Mesothelial cell of epicardium (in vitro differentiated cells): Measurements from ENCODE around the gene GPR4. TPM values are rescaled to one million over a fixed set of nuclear protein-coding genes. Genes with fewer than 3 reads are reported as not detected.

Experiments
- DNase-seq, 2 experiments: peaks; one replicate each; pipeline ENCODE4 v3.0.0; 2021; ENCODE audit warnings: low spot score in 2 of 2; ENCODE audit not compliant: unreplicated experiment in 2 of 2
- H3K27ac Mint-ChIP-seq: 2 replicates; pipeline ENCODE4 v1.8.0; 2021; ENCODE audit warnings: mixed read lengths
- H3K27me3 Mint-ChIP-seq: 2 replicates; pipeline ENCODE4 v1.8.0; 2021; ENCODE audit warnings: low read depth, mixed read lengths
- H3K36me3 Mint-ChIP-seq: 2 replicates; pipeline ENCODE4 v1.8.0; 2021; ENCODE audit warnings: mixed read lengths
- H3K4me1 Mint-ChIP-seq: 2 replicates; pipeline ENCODE4 v1.8.0; 2021; ENCODE audit warnings: mixed read lengths
- H3K4me3 Mint-ChIP-seq: 2 replicates; pipeline ENCODE4 v1.8.0; 2021; ENCODE audit warnings: mild to moderate bottlenecking, moderate library complexity, mixed read lengths
- H3K9me3 Mint-ChIP-seq: 2 replicates; pipeline ENCODE4 v1.8.0; 2021; ENCODE audit warnings: mixed read lengths
- CTCF ChIP-seq: fragments of 200-600 bp; sonication (generic); IDR thresholded peaks from one replicate; pipeline ENCODE4 v1.5.0; 2021; ENCODE audit warnings: antibody characterized with exemption; ENCODE audit not compliant: unreplicated experiment
- total RNA-seq: library from RNA; stranded (reverse); gene quantifications from 3 replicates; pipeline ENCODE4 v1.2.1, GENCODE V29; 2021

GPR4 gene
- total RNA-seq, 1 donor from 2014 or later, result not detected

GRCh38 chr19:45607071-45608029 is 5.3 kb upstream of the GPR4 start:
- H3K27me3 Mint-ChIP-seq, result peaks cover 19% of the 10 kb centered on the region
- H3K36me3 Mint-ChIP-seq, result peaks cover 16% of the 10 kb centered on the region
- H3K27ac Mint-ChIP-seq, result peak overlapping the region; percentile 60
- DNase-seq, result peak; percentile 44 to 79
- H3K9me3 Mint-ChIP-seq, result peaks cover 9% of the 10 kb centered on the region
- peaks cover 6% of the 10 kb centered on the region for H3K4me1 Mint-ChIP-seq
- H3K4me3 Mint-ChIP-seq, result peak overlapping the region; percentile 56
- peak; percentile 96 for TF ChIP-seq CTCF

DNA sequence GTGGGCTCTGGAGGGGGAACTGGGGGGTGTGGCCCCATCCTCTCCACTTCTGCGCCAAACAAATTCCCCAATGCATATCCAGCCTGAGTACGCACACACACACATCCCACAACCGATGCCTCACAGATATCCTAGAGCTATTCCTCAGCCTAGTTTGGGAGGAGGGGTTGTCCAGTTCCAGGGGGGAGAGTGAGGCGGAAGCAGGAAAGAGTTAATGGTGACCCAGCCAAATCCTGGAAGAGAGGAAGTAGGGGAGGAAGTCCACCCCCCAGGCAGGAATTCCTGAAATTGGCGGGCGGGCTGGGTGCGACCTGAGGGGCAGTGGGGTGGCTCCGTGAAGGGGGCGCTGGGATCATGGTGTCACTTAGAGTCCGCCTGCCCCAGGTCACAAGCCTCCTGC is 897 bp downstream of the GPR4 start:
- peaks cover 79% of the 10 kb centered on the region for H3K27me3 Mint-ChIP-seq
- no peak overlapping the region for H3K4me3 Mint-ChIP-seq
- H3K36me3 Mint-ChIP-seq, result no peaks in the 10 kb centered on the region
- peaks cover 3% of the 10 kb centered on the region for H3K4me1 Mint-ChIP-seq
- no peak for TF ChIP-seq CTCF
- no peak for DNase-seq
- H3K9me3 Mint-ChIP-seq, result no peaks in the 10 kb centered on the region
- H3K27ac Mint-ChIP-seq, result no peak overlapping the region

GRCh38 chr19:45600340-45600885 is 1.6 kb downstream of the GPR4 start:
- Mint-ChIP-seq H3K9me3 (no peaks in the 10 kb centered on the region), H3K36me3 (no peaks in the 10 kb centered on the region), H3K27me3 (peaks cover 86% of the 10 kb centered on the region), H3K4me3 (no peak overlapping the region), H3K27ac (no peak overlapping the region), H3K4me1 (peaks cover 3% of the 10 kb centered on the region)
- TF ChIP-seq CTCF, result no peak
- DNase-seq, result no peak

DNA sequence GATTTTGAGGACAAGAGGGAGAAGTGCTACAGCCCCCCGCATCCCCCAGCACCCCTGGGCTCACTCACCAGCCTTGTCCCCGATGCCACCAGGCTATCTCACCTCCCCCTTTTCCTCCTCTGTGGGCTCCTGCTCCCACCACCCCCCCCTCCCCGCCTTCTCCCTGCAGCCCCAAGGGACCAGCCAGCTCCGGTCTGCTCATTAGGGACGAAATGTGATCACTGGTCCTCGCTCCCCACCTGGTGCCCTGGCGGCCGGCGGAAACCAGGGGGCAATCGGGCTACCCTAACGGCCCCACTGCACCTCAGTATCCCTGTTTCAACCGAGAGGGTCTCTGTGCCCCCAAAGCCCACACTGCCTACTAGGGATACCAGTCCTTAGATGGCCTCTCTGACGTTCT is 2.7 kb downstream of the GPR4 start:
- H3K4me3 Mint-ChIP-seq, result no peak overlapping the region
- H3K9me3 Mint-ChIP-seq, result no peaks in the 10 kb centered on the region
- H3K36me3 Mint-ChIP-seq, result no peaks in the 10 kb centered on the region
- TF ChIP-seq CTCF, result no peak
- no peak overlapping the region for H3K27ac Mint-ChIP-seq
- no peak for DNase-seq
- H3K4me1 Mint-ChIP-seq, result peaks cover 3% of the 10 kb centered on the region
- peaks cover 90% of the 10 kb centered on the region for H3K27me3 Mint-ChIP-seq

- H3K4me3 Mint-ChIP-seq, result no peak overlapping the region
- no peak for DNase-seq
- H3K9me3 Mint-ChIP-seq, result no peaks in the 10 kb centered on the region
- H3K27me3 Mint-ChIP-seq, result peaks cover 86% of the 10 kb centered on the region
- no peaks in the 10 kb centered on the region for H3K36me3 Mint-ChIP-seq
- peaks cover 3% of the 10 kb centered on the region for H3K4me1 Mint-ChIP-seq
- no peak overlapping the region for H3K27ac Mint-ChIP-seq
- no peak for TF ChIP-seq CTCF
These were observed 3.6 kb downstream of the GPR4 start for GRCh38 chr19:45598267-45599001.
